Activated CD8-positive, alpha-beta memory T cell treated with anti-CD3 and anti-CD28 coated beads, Interleukin-2, amount 50 U/mL, for 1 hour (primary cell): ENCODE measurements around the gene TRIO.

Source experiments
- DNase-seq: peaks from one replicate; pipeline ENCODE4 v3.0.0-alpha.2; 2020; ENCODE audit errors: extremely low read depth

Gene TRIO

GRCh38 chr5:14292766-14293658 lies 149.9 kb downstream of the TRIO start:
- DNase-seq = no peak

GRCh38 chr5:14295610-14296009 lies 152.5 kb downstream of the TRIO start:
- no peak for DNase-seq

- no peak for DNase-seq
These were observed 153.6 kb downstream of the TRIO start for GRCh38 chr5:14296533-14297331.

- DNase-seq = no peak
These were observed 154.6 kb downstream of the TRIO start for GRCh38 chr5:14297697-14298096.

- no peak for DNase-seq
These were observed 155.1 kb downstream of the TRIO start for GRCh38 chr5:14298126-14298847.

- no peak for DNase-seq
These were observed 156.5 kb downstream of the TRIO start for GRCh38 chr5:14299666-14300065.

GRCh38 chr5:14301186-14301585 lies 158.0 kb downstream of the TRIO start:
- no peak for DNase-seq

GRCh38 chr5:14302330-14302729 lies 159.2 kb downstream of the TRIO start:
- DNase-seq = no peak

- DNase-seq = no peak
These were observed 161.9 kb downstream of the TRIO start for GRCh38 chr5:14305045-14305444.

- DNase-seq = no peak
These were observed 163.2 kb downstream of the TRIO start for GRCh38 chr5:14306329-14306815.

- DNase-seq = no peak
These were observed 165.4 kb downstream of the TRIO start for GRCh38 chr5:14308384-14309154.

GRCh38 chr5:14309199-14309598 lies 166.1 kb downstream of the TRIO start:
- no peak for DNase-seq

GRCh38 chr5:14309878-14310531 lies 166.9 kb downstream of the TRIO start:
- DNase-seq = no peak

GRCh38 chr5:14310901-14311300 lies 167.8 kb downstream of the TRIO start:
- DNase-seq = no peak

GRCh38 chr5:14313986-14314690 lies 171.0 kb downstream of the TRIO start:
- no peak for DNase-seq

- DNase-seq = no peak
These were observed 173.3 kb downstream of the TRIO start for GRCh38 chr5:14316471-14316870.

GRCh38 chr5:14319102-14319501 lies 176.0 kb downstream of the TRIO start:
- DNase-seq = no peak

- no peak for DNase-seq
These were observed 178.8 kb downstream of the TRIO start for GRCh38 chr5:14321936-14322335.

- DNase-seq = no peak
These were observed 179.5 kb downstream of the TRIO start for GRCh38 chr5:14322437-14323187.
